ENCODE data around the gene MIR17HG.
A peak's percentile ranks its signal among the peaks of the same experiment; 100 is the strongest.
"Not testable (repeated sequence)": the region's sequence is repeated elsewhere in the genome, so short reads cannot be mapped to it uniquely, and the experiment has no call there.

The MIR17HG gene

GRCh38 chr13:91347202-91347995, at the start of gene MIR17HG:
TSS of gene MIR17HG (plus strand) at chr13:91347687.
- DNase-seq (ENCODE audit: low read depth) = peak; percentile 81

- no peak for DNase-seq (ENCODE audit: low read depth)
These were observed 49.4 kb upstream of the MIR17HG start for GRCh38 chr13:91298060-91298459.

- no peak for DNase-seq (ENCODE audit: low read depth)
These were observed 45.4 kb upstream of the MIR17HG start for GRCh38 chr13:91302111-91302510.

GRCh38 chr13:91303031-91303430, 44.5 kb upstream of the MIR17HG start:
- no peak for DNase-seq (ENCODE audit: low read depth)

- no peak for DNase-seq (ENCODE audit: low read depth)
These were observed 42.7 kb upstream of the MIR17HG start for GRCh38 chr13:91304741-91305140.

GRCh38 chr13:91305652-91306051, 41.8 kb upstream of the MIR17HG start:
- no peak for DNase-seq (ENCODE audit: low read depth)

GRCh38 chr13:91307887-91308286, 39.6 kb upstream of the MIR17HG start:
- DNase-seq (ENCODE audit: low read depth) = no peak

GRCh38 chr13:91308299-91308698, 39.2 kb upstream of the MIR17HG start:
- no peak for DNase-seq (ENCODE audit: low read depth)

GRCh38 chr13:91311491-91311890, 36.0 kb upstream of the MIR17HG start:
- no peak for DNase-seq (ENCODE audit: low read depth)

- DNase-seq (ENCODE audit: low read depth) = no peak
These were observed 35.2 kb upstream of the MIR17HG start for GRCh38 chr13:91312324-91312723.

GRCh38 chr13:91313103-91313502, 34.4 kb upstream of the MIR17HG start:
- DNase-seq (ENCODE audit: low read depth) = peak; percentile 3

GRCh38 chr13:91313581-91313980, 33.9 kb upstream of the MIR17HG start:
- no peak for DNase-seq (ENCODE audit: low read depth)

- no peak for DNase-seq (ENCODE audit: low read depth)
These were observed 32.6 kb upstream of the MIR17HG start for GRCh38 chr13:91314888-91315287.

GRCh38 chr13:91318886-91319285, 28.6 kb upstream of the MIR17HG start:
- no peak for DNase-seq (ENCODE audit: low read depth)

GRCh38 chr13:91319996-91320395, 27.5 kb upstream of the MIR17HG start:
- no peak for DNase-seq (ENCODE audit: low read depth)

GRCh38 chr13:91320990-91321389, 26.5 kb upstream of the MIR17HG start:
- DNase-seq (ENCODE audit: low read depth) = not testable (repeated sequence)

- DNase-seq (ENCODE audit: low read depth) = no peak
These were observed 24.1 kb upstream of the MIR17HG start for GRCh38 chr13:91323349-91323748.

- DNase-seq (ENCODE audit: low read depth) = no peak
These were observed 21.3 kb upstream of the MIR17HG start for GRCh38 chr13:91326146-91326545.

- DNase-seq (ENCODE audit: low read depth) = no peak
These were observed 18.8 kb upstream of the MIR17HG start for GRCh38 chr13:91328726-91329125.

GRCh38 chr13:91329733-91330132, 17.8 kb upstream of the MIR17HG start:
- DNase-seq (ENCODE audit: low read depth) = no peak

- DNase-seq (ENCODE audit: low read depth) = no peak
These were observed 16.2 kb upstream of the MIR17HG start for GRCh38 chr13:91331047-91331915.

- no peak for DNase-seq (ENCODE audit: low read depth)
These were observed 1.4 kb upstream of the MIR17HG start for GRCh38 chr13:91346062-91346461.

GRCh38 chr13:91346850-91347201, 661 bp upstream of the MIR17HG start:
- no peak for DNase-seq (ENCODE audit: low read depth)

Data from fibroblast of gingiva (primary cell).